Measurements from ENCODE around the gene IFNA7. TPM values are rescaled to one million over a fixed set of nuclear protein-coding genes. Genes with fewer than 3 reads are reported as not detected.

Gene IFNA7
- total and polyA plus RNA-seq, 2 of the 4 experiments (the other 2 are of a cell fraction): not detected

GRCh38 chr9:21153336-21154017 is 48.5 kb downstream of the IFNA7 start:
- no peak overlapping the region for H2AK5ac ChIP-seq (ENCODE audit: low read depth, low read length)
- in situ Hi-C loops (cut with MboI; ENCODE audit: low sequenced_read_pairs) (no loop called here), intact Hi-C loops (cut with micrococcal nuclease) (no loop called here), dilution Hi-C loops (cut with HindIII; ENCODE audit: low sequenced_read_pairs, unreplicated experiment) (no loop called here)
- H4K5ac ChIP-seq (ENCODE audit: low read depth, low read length): no peak overlapping the region
- H3K4ac ChIP-seq (ENCODE audit: low read depth, low read length): no peak overlapping the region
- BruUV-seq (replicated peaks): no TSS peak
- no peak overlapping the region for H3K23ac ChIP-seq (ENCODE audit: low read depth, low read length)
- H3K36me3 ChIP-seq (ENCODE audit: control insufficient read depth, insufficient read depth, low read length): no peaks in the 10 kb centered on the region
- ATAC-seq (ENCODE audit: low read depth): peak; percentile 32; the same call in 1 of the 2 replicates
- H2BK120ac ChIP-seq (ENCODE audit: low read depth, low read length): no peak overlapping the region
- TF ChIP-seq POLR2A (IDR thresholded peaks at IDR 0.05; ENCODE audit: low read depth, low read length) (no peak), MAZ (IDR thresholded peaks at IDR 0.05; ENCODE audit: borderline replicate concordance, low read depth, low read length) (no peak), BHLHE40 (IDR thresholded peaks at IDR 0.05; ENCODE audit: low read depth, low read length) (no peak)
- H2BK20ac ChIP-seq (ENCODE audit: low read depth, low read length): no peak overlapping the region
- ChIA-PET POLR2A (ENCODE audit: unreplicated experiment) (no interaction called here), CTCF (no interaction called here)
- no peak overlapping the region for H3K27ac ChIP-seq (ENCODE audit: insufficient read depth, low read length)
- H3K27me3 ChIP-seq (ENCODE audit: control insufficient read depth, insufficient read depth, low read length): no peaks in the 10 kb centered on the region
- no peak overlapping the region for H3K4me3 ChIP-seq (ENCODE audit: insufficient read depth, low read depth, low read length)
- H3K79me1 ChIP-seq (ENCODE audit: low read depth in 1 of 2, low read length in 2 of 2): no peaks in the 10 kb centered on the region
- H2BK15ac ChIP-seq (ENCODE audit: low read depth, low read length): no peak overlapping the region
- H2BK5ac ChIP-seq (ENCODE audit: low read depth, low read length, poor library complexity, severe bottlenecking): no peak overlapping the region
- no peak overlapping the region for H4K8ac ChIP-seq (ENCODE audit: low read depth in 2 of 2, low read length in 2 of 2)
- no peak overlapping the region for H3K9ac ChIP-seq (ENCODE audit: low read depth, low read length)
- H2AFZ ChIP-seq (replicated peaks; ENCODE audit: low read length, poor library complexity): no peak overlapping the region
- WGBS, 2 experiments (ENCODE audit: extremely low coverage in 2 of 2, insufficient read length in 1 of 2): no CpG with 5 or more reads among the region's 3 CpGs
- no peaks in the 10 kb centered on the region for H3K9me1 ChIP-seq (ENCODE audit: insufficient read depth, low read length)
- H3K4me2 ChIP-seq (ENCODE audit: low read depth, low read length): no peak overlapping the region
- H3K4me1 ChIP-seq (ENCODE audit: control insufficient read depth, insufficient read depth, low read length): no peaks in the 10 kb centered on the region
- no peaks in the 10 kb centered on the region for H3K9me3 ChIP-seq (ENCODE audit: control insufficient read depth, insufficient read depth, low read length)
- no peak overlapping the region for H3K56ac ChIP-seq (ENCODE audit: extremely low read depth, insufficient read depth, low read length)
- H3K14ac ChIP-seq (replicated peaks; ENCODE audit: low read depth, low read length): no peak overlapping the region
- no peak overlapping the region for H3K18ac ChIP-seq (ENCODE audit: low read depth, low read length)
- H2AK9ac ChIP-seq (replicated peaks; ENCODE audit: low read depth, low read length, poor library complexity): no peak overlapping the region
- H4K20me1 ChIP-seq (ENCODE audit: insufficient read depth, low read length): no peaks in the 10 kb centered on the region
- DNase-seq: peak; percentile 1
- no peak overlapping the region for H4K91ac ChIP-seq (ENCODE audit: insufficient read depth, low read depth, low read length)

Small RNA genes lying within 50 kb of the gene (microRNA-seq; reads per million reads assigned to microRNA genes)
- gene RF00019 (ENCODE audit: insufficient read depth, insufficient read length): not detected

Small RNA genes lying within 50 kb of the gene (small RNA-seq; reads per million reads assigned to genes)
- gene RF00019: 0 reads per million in 5 experiments

Other genes with a start within 250 kb of the IFNA7 start
- 2.2 and 2.8 TPM in 2 replicates for gene HACD4, start 170.6 kb downstream of the IFNA7 start, total RNA-seq (2012; rRNA removed)
- gene HACD4, start 170.6 kb downstream of the IFNA7 start, polyA plus RNA-seq (2012; rRNA removed): 1.5 and 1.9 TPM in 2 replicates
- gene IFNB1, start 124.3 kb downstream of the IFNA7 start, total RNA-seq (2012; rRNA removed): not detected in 2 replicates
- not detected in 2 replicates for gene IFNB1, start 124.3 kb downstream of the IFNA7 start, polyA plus RNA-seq (2012; rRNA removed)
- not detected in 2 replicates for gene IFNW1, start 60.4 kb downstream of the IFNA7 start, total RNA-seq (2012; rRNA removed)
- not detected in 2 replicates for gene IFNW1, start 60.4 kb downstream of the IFNA7 start, polyA plus RNA-seq (2012; rRNA removed)
- gene IFNA21, start 35.5 kb downstream of the IFNA7 start, total RNA-seq (2012; rRNA removed): not detected in 2 replicates
- gene IFNA21, start 35.5 kb downstream of the IFNA7 start, polyA plus RNA-seq (2012; rRNA removed): not detected in 2 replicates
- not detected in 2 replicates for gene IFNA4, start 14.6 kb downstream of the IFNA7 start, total RNA-seq (2012; rRNA removed)
- gene IFNA4, start 14.6 kb downstream of the IFNA7 start, polyA plus RNA-seq (2012; rRNA removed): not detected in 2 replicates
- gene IFNA10, start 4.9 kb upstream of the IFNA7 start, total RNA-seq (2012; rRNA removed): not detected in 2 replicates
- gene IFNA10, start 4.9 kb upstream of the IFNA7 start, polyA plus RNA-seq (2012; rRNA removed): not detected in 2 replicates
- gene IFNA16, start 15.1 kb upstream of the IFNA7 start, total RNA-seq (2012; rRNA removed): not detected in 2 replicates
- gene IFNA16, start 15.1 kb upstream of the IFNA7 start, polyA plus RNA-seq (2012; rRNA removed): not detected in 2 replicates
- gene IFNA17, start 26.0 kb upstream of the IFNA7 start, total RNA-seq (2012; rRNA removed): not detected in 2 replicates
- not detected in 2 replicates for gene IFNA17, start 26.0 kb upstream of the IFNA7 start, polyA plus RNA-seq (2012; rRNA removed)
- gene IFNA14, start 37.8 kb upstream of the IFNA7 start, total RNA-seq (2012; rRNA removed): not detected in 2 replicates
- not detected in 2 replicates for gene IFNA14, start 37.8 kb upstream of the IFNA7 start, polyA plus RNA-seq (2012; rRNA removed)
- not detected in 2 replicates for gene IFNA5, start 103.1 kb upstream of the IFNA7 start, total RNA-seq (2012; rRNA removed)
- gene IFNA5, start 103.1 kb upstream of the IFNA7 start, polyA plus RNA-seq (2012; rRNA removed): not detected in 2 replicates
- gene KLHL9, start 133.2 kb upstream of the IFNA7 start, total RNA-seq (2012; rRNA removed): 46.4 and 68.6 TPM in 2 replicates
- 10.2 and 12.9 TPM in 2 replicates for gene KLHL9, start 133.2 kb upstream of the IFNA7 start, polyA plus RNA-seq (2012; rRNA removed)
- gene IFNA6, start 148.7 kb upstream of the IFNA7 start, total RNA-seq (2012; rRNA removed): not detected in 2 replicates
- not detected in 2 replicates for gene IFNA6, start 148.7 kb upstream of the IFNA7 start, polyA plus RNA-seq (2012; rRNA removed)
- not detected in 2 replicates for gene IFNA13, start 165.9 kb upstream of the IFNA7 start, total RNA-seq (2012; rRNA removed)
- gene IFNA13, start 165.9 kb upstream of the IFNA7 start, polyA plus RNA-seq (2012; rRNA removed): not detected in 2 replicates
- not detected in 2 replicates for gene IFNA2, start 183.2 kb upstream of the IFNA7 start, total RNA-seq (2012; rRNA removed)
- not detected in 2 replicates for gene IFNA2, start 183.2 kb upstream of the IFNA7 start, polyA plus RNA-seq (2012; rRNA removed)
- gene IFNA8, start 206.9 kb upstream of the IFNA7 start, total RNA-seq (2012; rRNA removed): not detected in 2 replicates
- gene IFNA8, start 206.9 kb upstream of the IFNA7 start, polyA plus RNA-seq (2012; rRNA removed): not detected in 2 replicates
- not detected in 2 replicates for gene IFNA1, start 238.2 kb upstream of the IFNA7 start, total RNA-seq (2012; rRNA removed)
- gene IFNA1, start 238.2 kb upstream of the IFNA7 start, polyA plus RNA-seq (2012; rRNA removed): not detected in 2 replicates